GM21360 (cell line): Measurements from ENCODE around the gene CNTFR.

ENCODE experiments used
- ATAC-seq: cut with Tn5 transposase; IDR thresholded peaks from one replicate; pipeline ENCODE4 v1.9.1; 2021; ENCODE audit warnings: mild to moderate bottlenecking, moderate library complexity; ENCODE audit not compliant: unreplicated experiment

CNTFR gene

DNA sequence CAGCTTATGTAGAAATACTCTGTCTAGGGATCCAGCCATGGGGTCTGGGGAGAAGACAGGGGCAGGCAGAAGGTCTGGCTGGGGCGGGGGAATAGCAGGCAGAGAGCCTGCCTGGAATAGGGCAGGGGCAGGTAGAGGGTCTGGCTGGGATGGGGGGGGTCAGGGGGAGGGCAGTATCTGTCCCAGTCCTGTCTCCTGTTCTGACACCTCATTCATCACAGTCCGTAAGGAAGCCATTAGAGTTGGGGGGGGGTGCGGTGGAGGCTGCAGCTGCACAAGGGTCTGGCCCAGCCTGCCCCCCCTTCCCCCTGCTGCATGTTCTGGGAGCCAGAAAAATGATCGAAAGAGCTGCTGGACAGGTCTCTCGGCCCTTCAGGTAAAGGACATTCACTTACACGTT lies 32.6 kb downstream of the CNTFR start:
- no peak for ATAC-seq

GRCh38 chr9:34555936-34556525 lies 33.5 kb downstream of the CNTFR start:
- ATAC-seq, result no peak

DNA sequence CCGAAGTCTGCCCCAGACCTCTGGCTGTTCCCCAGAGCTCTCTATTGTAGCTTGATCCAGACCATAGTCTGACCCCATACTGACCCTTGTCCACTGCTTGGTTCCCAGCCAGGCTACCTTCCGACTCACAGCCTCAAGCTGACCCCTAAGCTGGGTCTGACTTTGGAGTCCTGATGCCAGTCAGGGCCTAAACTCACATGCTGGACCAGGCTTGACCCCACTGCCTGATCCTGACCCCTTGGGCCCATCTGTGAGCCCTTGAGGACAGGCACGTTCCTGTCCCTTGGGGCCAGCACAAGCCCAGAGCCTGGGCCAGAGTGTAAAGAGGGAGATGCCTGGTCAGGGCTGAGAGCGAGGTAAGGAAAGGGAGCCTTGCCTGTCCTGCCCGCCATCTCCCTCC lies 34.0 kb downstream of the CNTFR start:
- no peak for ATAC-seq

DNA sequence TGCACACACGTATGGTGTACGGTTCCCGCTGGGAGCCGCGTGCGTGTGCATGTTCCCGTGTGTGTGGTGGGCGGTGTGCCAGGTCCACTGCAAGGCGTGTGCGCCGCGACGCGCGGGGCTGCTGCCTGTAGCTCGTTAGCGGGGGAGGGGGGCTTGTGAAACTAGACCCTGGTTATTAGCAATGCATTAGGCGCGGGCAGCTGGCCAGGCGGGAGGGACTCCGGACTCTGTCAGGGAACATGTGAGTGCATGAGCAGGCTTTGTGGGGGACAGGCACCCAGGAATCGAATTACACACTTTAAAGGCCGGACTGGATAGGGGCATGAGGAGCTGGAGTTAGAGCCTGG lies 34.5 kb downstream of the CNTFR start:
- no peak for ATAC-seq

GRCh38 chr9:34554211-34555001 lies 35.1 kb downstream of the CNTFR start:
- no peak for ATAC-seq

DNA sequence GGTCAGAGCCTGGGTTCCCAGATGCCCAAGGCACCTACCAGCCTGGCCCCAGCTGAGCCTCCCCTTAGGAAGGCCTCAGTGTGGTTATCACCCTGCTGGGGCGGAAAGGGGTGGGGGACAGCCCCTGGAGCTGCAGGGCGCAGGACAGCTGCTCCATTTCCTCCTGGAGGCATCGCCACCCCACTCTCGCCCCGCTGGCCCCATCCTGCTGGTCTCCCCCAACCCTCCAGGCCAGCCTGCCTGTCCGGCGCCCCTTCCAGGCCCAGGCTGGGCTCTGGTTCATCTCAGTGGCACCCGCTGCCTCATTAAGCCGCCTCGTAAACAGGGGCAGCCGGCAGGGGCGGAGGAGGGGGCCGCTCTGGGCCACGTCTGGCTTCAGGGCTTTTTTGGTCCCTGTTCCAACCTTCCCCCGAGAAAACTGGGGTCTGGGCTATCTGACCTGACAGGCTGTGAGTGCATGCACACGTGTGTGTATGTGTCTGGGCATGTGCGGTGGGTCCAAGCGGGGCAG lies 36.0 kb downstream of the CNTFR start:
- ATAC-seq, result no peak

GRCh38 chr9:34552986-34553385 lies 36.5 kb downstream of the CNTFR start:
- ATAC-seq, result no peak

GRCh38 chr9:34552606-34552981 lies 36.9 kb downstream of the CNTFR start:
- ATAC-seq, result no peak

DNA sequence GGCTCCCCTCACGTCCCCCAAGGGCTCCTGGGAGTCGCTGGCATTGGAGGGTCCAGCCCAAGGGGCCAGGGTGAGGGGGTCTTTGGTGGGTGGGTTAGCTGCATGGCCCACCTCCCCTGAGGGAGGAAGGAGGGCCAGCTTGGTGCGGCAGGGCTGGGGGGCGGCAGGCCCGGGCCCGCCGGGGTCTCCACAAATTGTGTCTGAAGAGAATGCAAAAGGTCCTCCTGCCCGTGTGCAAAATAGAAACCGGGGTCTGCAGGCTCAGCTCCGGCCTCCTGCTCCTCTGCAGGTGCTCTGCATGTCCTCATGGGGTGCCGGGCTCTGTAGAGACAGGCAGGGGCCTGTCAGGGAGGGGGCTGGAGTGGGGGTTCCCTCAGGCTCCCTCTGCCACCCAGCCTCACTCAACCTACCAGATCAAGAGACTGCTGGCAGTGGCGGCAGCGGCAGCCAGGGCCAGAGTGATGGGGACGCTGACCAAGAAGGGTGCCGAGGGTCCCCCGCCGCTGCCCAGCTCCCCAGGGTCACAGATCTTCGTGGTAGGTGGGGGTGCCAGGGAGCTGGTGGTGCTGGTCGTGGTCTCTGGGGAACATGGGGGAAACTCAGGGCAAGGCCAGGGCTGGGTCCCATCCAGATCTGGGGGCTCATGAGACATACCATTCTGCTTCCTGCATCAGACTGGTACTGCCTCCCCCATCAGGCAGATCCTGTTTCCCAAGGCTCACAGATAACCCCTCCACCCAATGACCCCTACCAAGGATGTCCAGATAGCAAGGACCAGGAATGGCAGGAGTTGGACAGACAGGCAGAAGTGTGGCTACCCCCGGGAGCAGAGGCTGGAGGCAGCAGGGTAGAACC lies 37.5 kb downstream of the CNTFR start:
- no peak for ATAC-seq

GRCh38 chr9:34550681-34551270 lies 38.7 kb downstream of the CNTFR start:
- ATAC-seq, result no peak

GRCh38 chr9:34550016-34550680 lies 39.4 kb downstream of the CNTFR start:
- ATAC-seq, result no peak

DNA sequence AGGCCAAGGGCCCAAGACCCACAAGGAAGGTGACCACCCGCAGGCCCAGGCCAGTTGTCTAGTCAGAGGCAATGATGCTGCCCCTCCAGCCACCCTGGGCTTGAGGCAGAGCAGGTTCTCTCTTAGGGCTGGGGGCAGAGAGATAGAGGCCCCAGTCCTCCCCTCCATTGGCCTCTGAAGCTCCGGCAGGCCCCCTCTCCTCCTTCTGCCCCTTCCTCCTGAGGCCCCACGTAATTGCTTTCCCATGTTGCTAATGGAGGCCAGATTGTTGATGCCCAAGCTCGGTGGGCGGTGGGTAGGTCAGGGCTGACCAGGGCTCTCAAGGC lies 40.2 kb downstream of the CNTFR start:
- ATAC-seq, result no peak

DNA sequence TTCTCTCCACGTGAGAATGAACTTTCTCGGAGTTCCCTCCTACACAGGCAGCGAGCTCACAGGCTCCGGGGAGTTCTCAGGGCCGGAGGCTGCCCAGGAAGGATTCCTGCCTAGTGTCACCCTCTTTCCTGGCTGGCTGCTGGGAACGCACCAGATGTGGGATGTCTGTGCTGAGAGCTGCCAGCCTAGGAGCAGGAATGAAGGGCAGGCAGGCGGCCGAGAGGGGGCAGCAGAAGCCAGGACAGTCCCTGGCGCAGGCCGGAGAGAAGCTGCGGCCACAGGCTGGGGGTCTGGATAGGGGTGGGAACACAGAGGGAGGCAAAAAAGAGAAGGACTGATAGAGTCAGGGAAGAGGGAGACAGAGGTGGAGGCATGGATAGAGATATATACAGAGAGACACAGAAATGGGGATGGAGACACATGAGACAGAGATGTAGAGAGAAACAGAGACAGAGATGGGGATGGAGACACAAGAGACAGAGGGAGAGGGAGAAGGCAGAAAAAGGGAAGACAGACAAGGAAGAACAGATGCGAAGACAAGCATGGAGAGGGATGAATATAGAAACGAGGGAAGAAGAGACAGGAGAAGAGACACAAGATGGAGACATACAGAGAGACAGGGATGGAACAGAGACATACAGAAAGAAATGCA lies 41.4 kb downstream of the CNTFR start:
- no peak for ATAC-seq

DNA sequence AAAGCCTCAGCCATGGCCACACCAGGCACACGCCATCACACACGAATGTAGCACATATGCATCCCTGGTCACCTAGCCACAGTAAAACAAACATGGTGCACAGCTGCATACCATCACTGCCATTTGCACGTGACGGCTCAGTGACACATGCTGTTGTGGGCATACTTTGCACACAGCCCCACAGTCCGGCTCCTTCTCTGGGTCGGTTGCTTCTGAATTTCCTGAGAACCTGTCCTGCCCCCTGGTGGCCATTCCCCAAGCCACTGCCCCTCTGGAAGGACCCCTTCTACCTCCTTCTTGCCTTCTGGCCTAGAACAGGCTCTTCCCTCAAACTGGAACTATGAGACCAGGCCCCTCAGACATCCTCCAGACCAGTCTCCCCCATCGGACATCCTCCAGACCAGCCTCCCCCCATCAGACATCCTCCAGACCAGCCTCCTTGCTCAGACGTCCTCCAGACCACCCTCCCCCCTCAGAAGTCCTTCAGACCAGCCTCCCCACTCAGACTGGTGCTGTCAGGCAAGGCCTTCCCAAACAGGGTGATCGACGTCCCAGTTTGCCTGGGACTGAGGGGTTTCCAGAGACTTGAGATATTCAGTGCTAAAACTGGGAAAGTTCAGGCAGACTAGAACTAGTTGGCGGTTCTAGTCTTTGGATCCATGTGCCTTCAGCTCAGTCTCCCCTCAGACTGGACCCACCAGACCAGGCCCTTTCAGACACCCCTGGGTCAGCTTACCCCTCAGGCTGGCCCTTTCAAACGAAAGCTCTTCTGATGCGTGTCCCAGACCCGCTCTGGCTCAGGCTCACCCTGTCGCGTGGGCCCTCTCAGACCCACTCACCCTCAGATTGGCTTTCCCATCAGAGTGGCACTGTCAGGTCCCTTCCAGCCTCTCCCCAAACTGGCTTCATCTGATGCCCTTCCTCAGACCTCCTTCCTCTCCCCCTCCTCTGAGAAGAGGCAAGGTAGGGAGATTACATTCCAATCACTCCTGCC lies 42.4 kb downstream of the CNTFR start:
- no peak for ATAC-seq

DNA sequence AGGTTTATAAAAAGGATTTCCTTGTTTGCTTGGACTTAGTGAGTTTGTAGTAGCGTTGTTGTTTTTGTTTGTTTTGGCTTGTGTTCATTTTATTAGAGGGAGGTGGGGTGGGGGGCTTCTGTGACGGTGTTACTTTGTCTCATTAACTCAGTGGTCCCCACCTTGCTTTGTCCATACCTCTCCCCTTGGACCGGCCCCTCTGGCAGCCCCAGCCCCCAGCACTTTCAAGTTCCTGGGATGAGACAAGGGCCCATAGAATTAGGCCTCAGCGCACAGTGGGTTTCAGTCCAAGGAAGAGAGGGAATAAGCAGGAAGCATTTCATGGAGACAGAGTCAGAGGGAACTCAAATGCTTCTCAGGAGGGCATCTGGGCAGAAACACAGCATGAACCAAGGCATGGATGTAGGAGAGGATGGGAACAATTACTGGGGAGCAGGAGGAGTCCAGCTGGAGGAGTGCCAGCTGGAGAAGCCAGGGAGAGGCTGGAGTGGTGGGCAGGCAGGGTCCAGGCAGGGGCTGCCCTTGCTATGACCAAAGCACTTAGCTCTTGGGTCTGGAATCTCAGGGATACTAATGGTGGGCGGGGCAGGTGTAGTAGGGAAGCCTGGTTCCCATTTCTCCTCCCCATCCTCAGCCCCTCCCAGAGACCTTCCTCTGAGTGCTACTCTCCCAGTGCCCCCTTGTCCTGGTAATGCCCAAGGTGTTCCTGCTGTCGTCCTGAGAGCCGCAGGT lies 43.3 kb downstream of the CNTFR start:
- ATAC-seq, result no peak

DNA sequence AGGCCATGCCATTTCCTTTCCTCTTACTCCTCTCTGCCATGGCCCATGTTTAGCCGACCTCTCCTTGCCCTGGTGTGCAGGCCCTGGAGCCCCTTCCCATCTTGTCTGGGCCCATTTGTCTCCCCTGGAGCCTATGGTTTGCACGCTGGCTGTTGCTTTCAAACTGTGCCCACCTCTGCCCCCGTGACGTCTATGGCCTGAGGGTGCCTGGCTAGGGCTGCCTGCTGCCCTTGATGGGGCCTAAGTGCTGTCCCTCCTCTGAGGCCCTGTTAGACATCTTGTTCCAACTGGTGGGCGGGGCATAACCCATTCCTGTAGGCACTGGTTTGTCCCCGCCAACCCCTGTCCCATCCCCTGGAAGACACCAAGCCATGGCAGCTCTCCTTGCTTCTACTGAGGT lies 44.0 kb downstream of the CNTFR start:
- ATAC-seq, result no peak

DNA sequence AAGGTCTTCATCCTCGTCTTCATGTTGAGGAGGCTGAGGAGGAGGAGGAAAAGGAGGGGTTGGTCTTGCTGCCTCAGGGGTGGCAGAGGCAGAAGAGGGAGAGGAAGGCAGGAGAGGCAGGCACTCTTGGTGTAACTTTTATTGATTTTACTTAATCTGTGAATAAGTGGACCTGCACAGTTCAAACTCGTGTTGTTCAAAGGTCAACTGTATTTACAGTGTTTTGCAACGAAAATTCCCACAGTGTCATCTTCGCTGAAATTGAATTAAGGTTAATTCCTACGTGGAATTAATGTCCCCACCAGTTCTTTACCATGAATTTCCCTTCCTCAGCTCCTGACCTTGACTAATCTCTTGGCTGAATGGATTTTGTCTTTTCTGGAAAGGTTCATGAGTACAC lies 45.5 kb downstream of the CNTFR start:
- ATAC-seq, result no peak

DNA sequence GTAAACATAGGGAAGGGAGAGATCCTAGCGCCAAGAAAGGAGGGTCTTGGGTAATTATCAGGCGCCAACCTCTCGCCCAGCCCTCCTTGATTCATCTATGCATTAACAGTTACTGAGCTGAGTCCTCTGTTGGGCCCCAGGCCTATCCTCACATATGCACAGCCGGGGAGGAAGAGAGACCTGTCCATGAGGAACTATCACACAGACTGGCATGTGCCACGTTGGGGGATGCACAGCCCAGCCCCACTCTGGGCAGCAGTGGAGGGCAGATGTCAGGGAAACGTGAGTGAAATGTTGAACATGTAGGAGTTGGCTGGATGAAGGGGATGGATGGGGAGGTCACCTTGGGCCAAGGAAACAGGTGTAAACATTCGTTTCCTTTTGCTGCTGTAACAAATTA lies 48.0 kb downstream of the CNTFR start:
- ATAC-seq, result no peak

DNA sequence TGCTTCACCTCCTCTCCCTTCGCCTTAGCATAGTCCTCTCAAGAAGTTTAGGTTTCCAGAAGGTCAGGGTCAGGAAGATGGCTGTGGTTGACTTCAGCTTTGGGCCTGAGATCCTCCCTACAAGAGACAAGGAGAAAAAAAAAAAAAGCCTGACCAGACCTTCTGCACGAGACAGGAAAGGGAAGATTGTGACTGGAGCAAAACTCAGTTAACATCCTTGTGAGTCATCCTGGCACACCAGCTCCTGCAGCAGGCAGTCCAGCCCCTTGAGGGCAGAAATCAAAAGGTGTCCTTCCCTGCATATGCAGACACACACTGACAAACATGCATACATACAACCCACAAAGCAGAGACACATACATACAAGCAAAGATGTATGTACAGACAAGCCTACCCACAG lies 48.7 kb downstream of the CNTFR start:
- ATAC-seq, result no peak
